Mucosa of rectum (tissue), 2 donors: ENCODE data around the gene EPB41L4A.

ENCODE experiments used
- H3K27ac ChIP-seq, 2 donors: one replicate each; pipeline ENCODE4 v1.7.0; 2013; ENCODE audit warnings: inconsistent platforms in 2 of 2, low read depth in 2 of 2, low read length in 2 of 2
- H3K27me3 ChIP-seq, 2 donors: one replicate each; pipeline ENCODE4 v1.7.0; 2013; ENCODE audit warnings: low read length in 2 of 2; ENCODE audit not compliant: control insufficient read depth in 2 of 2, insufficient read depth in 2 of 2
- H3K36me3 ChIP-seq, 2 donors: one replicate each; pipeline ENCODE4 v1.7.0; 2013; ENCODE audit warnings: low read length in 2 of 2; ENCODE audit not compliant: control insufficient read depth in 2 of 2, insufficient read depth in 2 of 2
- H3K4me1 ChIP-seq, 2 donors: one replicate each; pipeline ENCODE4 v1.7.0; 2013; ENCODE audit warnings: low read length in 2 of 2, mild to moderate bottlenecking in 1 of 2; ENCODE audit not compliant: control insufficient read depth in 2 of 2, insufficient read depth in 2 of 2
- H3K4me3 ChIP-seq, 2 donors: one replicate each; pipeline ENCODE4 v1.7.0; 2013; ENCODE audit warnings: low read length in 2 of 2
- H3K9ac ChIP-seq, 2 donors: one replicate each; pipeline ENCODE4 v1.7.0; 2013; ENCODE audit warnings: low read length in 2 of 2, low read depth in 1 of 2, mild to moderate bottlenecking in 1 of 2
- H3K9me3 ChIP-seq, 2 donors: one replicate each; pipeline ENCODE4 v1.7.0; 2013; ENCODE audit warnings: low read length in 2 of 2; ENCODE audit not compliant: control insufficient read depth in 2 of 2
- donor health status: healthy.
- donor health status: Normal muscosa, but diverticular disease.

EPB41L4A gene

DNA sequence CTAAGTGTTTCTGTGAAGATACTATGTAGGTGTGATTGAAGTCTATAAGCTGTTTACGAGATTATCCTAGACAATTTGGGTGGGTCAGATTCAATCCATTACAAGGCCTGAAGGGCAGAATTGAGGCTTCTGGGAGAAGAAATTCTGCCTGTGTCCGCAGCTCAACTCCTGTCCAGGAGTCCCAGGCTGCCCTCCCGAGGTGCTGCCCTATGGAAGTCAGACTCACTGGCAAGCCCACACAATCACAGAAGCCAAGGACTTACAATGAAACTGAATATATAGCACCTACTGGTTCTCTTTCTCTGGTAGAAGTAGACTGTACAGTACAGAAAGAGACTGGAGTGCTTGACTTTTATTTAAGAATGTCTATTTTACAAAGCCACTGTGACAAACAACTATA, 74.5 kb downstream of the EPB41L4A start:
- H3K27ac ChIP-seq, result no peak overlapping the region
- no peaks in the 10 kb centered on the region for H3K36me3 ChIP-seq
- H3K9ac ChIP-seq, result no peak overlapping the region
- H3K4me1 ChIP-seq, result no peaks in the 10 kb centered on the region
- H3K9me3 ChIP-seq, result no peaks in the 10 kb centered on the region
- no peaks in the 10 kb centered on the region for H3K27me3 ChIP-seq
- no peak overlapping the region for H3K4me3 ChIP-seq

DNA sequence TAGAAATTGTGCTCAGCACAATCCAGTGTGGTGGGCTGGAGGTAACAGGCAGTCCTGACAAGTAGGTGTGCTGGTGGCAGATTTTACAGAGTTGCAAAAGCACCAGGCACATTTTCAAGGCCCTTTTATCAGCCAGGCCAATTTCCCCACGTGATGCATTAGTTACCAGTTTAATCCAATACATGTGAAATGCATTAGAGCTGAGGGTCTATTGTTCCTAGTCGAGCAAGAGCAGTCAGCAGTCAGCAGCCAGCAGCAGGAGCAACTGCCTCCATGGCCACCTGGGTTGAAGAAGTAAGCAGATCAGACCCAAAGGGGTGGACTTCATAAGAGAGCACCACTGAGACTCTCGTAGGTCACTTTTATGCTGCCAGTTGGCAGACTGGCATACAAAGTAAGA, 76.7 kb downstream of the EPB41L4A start:
- Histone ChIP-seq H3K9me3 (no peaks in the 10 kb centered on the region), H3K4me1 (no peaks in the 10 kb centered on the region), H3K27me3 (no peaks in the 10 kb centered on the region), H3K9ac (no peak overlapping the region), H3K27ac (no peak overlapping the region), H3K36me3 (no peaks in the 10 kb centered on the region), H3K4me3 (no peak overlapping the region)

DNA sequence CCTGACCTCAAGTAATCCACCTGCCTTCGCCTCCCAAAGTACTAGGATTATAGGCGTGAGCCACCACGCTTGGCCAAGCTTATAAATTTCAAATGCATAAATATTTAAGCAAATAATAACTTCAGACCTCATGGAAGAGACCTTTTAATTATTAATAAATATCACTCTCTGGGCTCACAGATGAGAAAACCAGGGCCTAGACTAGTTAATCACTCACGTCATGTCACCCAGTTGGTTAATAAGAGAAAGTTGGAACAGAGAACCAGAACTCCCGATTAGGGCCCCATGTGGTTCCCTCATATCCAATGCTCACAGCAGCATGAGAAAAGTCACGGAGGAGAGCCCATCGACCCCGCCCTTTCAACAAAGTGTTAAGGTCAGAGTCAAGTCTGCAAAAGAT, 79.3 kb downstream of the EPB41L4A start:
- no peak overlapping the region for H3K9ac ChIP-seq
- no peaks in the 10 kb centered on the region for H3K9me3 ChIP-seq
- no peak overlapping the region for H3K4me3 ChIP-seq
- H3K4me1 ChIP-seq, result no peaks in the 10 kb centered on the region
- H3K36me3 ChIP-seq, result no peaks in the 10 kb centered on the region
- H3K27ac ChIP-seq, result no peak overlapping the region
- H3K27me3 ChIP-seq, result no peaks in the 10 kb centered on the region

DNA sequence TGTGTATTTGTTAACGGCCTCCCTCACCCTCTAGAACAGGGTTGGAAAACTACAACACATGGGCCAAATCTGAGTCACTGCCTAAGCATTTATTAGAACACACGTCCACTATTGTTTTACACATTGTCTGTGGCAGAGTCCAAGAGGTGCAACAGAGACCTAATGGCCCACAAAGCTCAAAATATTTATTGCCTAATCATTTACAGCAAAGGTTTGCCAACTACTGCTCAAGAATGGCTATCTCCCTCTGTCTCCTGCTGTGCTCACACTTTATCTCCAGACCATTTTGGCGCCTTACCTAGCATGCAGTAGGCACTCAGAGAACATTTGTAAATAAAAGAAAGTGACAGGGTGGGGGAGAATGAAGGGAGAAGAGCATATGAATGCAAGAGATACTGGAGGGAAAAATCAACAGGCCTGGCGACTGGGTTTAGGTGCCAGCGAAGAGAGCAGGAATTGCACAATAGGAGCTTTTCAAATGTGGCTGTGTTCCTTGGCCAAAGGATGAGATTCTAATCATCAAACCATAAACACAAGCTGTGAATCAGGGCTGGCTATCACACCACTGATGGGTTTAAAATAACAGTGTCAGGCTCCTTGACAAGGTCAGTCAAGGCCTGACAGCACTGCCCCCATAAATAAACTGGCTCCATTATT, 80.3 kb downstream of the EPB41L4A start:
- H3K27me3 ChIP-seq, result no peaks in the 10 kb centered on the region
- H3K9me3 ChIP-seq, result no peaks in the 10 kb centered on the region
- no peak overlapping the region for H3K4me3 ChIP-seq
- no peak overlapping the region for H3K27ac ChIP-seq
- H3K9ac ChIP-seq, result no peak overlapping the region
- no peaks in the 10 kb centered on the region for H3K36me3 ChIP-seq
- H3K4me1 ChIP-seq, result no peaks in the 10 kb centered on the region

DNA sequence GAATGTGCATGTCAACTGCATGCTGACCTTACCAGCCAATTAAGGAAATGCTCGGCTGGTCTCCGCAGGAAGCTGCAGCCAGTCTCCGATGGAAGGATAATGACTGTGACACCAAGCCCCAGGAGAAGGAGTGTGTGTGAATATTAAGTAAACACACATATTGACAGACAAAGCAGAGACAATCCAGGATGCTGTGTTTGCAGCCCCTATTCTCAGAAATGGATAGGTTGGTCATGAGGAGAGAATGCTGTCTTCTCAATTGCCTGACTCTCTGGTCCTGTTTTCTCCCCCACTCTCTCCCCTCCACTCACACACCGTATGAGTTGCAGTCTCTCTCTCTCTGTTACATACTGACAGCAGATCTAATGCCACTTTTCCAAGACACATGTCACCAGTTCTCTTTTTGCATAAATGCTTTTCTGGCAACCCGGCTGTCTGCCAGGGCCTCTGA, 85.7 kb downstream of the EPB41L4A start:
- Histone ChIP-seq H3K36me3 (no peaks in the 10 kb centered on the region), H3K4me1 (no peaks in the 10 kb centered on the region), H3K4me3 (no peak overlapping the region), H3K27ac (no peak overlapping the region), H3K9me3 (no peaks in the 10 kb centered on the region), H3K9ac (no peak overlapping the region), H3K27me3 (no peaks in the 10 kb centered on the region)

DNA sequence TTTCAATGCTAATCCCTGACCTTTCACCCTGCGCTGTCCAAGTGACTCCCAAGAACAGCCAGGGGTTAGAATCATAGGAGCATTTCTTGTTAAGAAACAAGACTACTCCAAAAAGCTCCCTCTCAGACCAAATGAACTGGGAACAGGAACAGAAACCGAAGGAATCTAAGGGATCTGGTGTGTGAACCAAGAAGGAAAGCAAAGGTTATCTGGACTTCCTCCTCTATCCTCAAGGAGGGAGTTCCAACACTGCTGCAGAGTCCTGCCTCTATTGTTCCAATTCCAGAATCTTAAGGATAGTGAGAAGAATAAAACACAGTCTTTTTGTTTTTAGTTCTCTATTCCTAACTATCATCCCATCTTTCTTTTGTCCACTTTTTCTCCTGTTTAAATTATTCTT, 87.2 kb downstream of the EPB41L4A start:
- no peaks in the 10 kb centered on the region for H3K4me1 ChIP-seq

DNA sequence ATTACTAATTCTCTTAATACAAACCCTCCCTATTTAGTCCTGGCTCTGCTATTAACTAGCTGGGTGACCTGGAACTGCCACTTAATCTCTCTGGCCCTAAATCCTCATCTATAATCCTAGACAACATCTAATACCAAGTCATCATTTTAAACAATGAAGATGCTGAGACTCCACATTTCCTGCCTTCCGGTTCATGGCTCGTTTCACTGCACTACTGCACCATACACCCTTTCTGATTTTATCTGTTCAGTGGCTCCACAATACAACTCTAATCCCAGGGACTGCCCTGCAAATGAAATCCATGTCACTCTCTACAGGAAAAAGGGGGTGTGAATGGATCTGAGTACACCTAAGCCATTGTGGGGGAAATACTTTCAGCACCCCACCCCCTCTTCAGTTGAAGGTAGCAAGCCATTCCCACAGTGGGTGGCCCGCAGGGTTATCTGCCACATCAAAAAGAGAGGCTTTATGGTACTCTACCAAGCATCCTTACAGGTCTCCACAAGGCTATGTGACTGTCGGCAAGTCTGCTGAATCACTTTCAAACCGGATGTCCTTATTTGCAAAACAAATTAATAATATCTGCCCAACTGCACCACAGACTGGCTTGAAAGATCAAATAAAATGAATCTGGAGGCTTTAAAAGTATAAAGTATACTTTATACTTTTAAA, 89.5 kb downstream of the EPB41L4A start:
- H3K27ac ChIP-seq, result no peak overlapping the region
- no peaks in the 10 kb centered on the region for H3K27me3 ChIP-seq
- no peaks in the 10 kb centered on the region for H3K36me3 ChIP-seq
- no peak overlapping the region for H3K9ac ChIP-seq
- no peaks in the 10 kb centered on the region for H3K4me1 ChIP-seq
- H3K9me3 ChIP-seq, result no peaks in the 10 kb centered on the region
- H3K4me3 ChIP-seq, result no peak overlapping the region

More for the DNA sequence above, 87.2 kb downstream of the EPB41L4A start:
- Histone ChIP-seq H3K36me3 (no peaks in the 10 kb centered on the region), H3K27me3 (no peaks in the 10 kb centered on the region), H3K4me3 (no peak overlapping the region), H3K9ac (no peak overlapping the region), H3K27ac (no peak overlapping the region), H3K9me3 (no peaks in the 10 kb centered on the region)

DNA sequence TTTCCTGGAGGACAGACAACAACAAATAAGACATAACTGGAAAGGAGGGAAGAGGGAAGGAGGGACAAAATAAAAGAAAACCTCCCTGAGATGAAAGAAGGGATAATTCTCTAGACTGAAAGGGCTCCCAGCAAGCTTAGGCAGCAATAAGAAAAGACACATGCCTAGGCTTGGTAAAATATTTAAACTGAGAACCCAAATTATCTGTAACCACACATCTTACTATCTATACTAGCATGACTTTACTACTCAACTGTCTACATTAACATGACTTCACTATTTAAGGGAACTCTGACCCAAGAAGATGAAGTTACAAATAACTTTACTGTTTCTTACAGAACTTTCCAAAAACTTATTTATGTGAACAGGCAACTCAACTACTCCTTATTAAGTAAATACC, 95.9 kb downstream of the EPB41L4A start:
- Histone ChIP-seq H3K9ac (no peak overlapping the region), H3K36me3 (no peaks in the 10 kb centered on the region), H3K27me3 (no peaks in the 10 kb centered on the region), H3K4me3 (no peak overlapping the region), H3K27ac (no peak overlapping the region), H3K4me1 (no peaks in the 10 kb centered on the region), H3K9me3 (no peaks in the 10 kb centered on the region)

DNA sequence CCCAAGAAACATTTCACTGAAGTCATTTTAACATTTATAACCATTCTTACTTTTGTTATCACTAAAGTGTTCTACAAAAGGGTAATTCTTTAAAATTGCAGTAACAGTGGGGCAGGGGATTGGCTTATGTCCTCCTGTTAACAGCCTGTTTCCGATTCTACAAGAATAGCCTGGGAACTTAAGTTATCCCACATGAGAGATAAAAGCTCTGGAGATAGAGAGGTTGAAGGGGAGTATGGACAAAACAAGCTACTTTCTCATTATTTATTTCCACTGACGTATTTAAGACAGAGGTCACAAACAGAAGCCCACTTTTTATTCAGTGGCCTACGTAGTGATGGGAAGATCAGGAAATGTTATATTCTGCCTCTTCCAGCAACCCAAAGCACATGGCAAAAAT, 98.7 kb downstream of the EPB41L4A start:
- Histone ChIP-seq H3K9ac (no peak overlapping the region), H3K36me3 (no peaks in the 10 kb centered on the region), H3K27me3 (no peaks in the 10 kb centered on the region), H3K4me3 (no peak overlapping the region), H3K9me3 (no peaks in the 10 kb centered on the region), H3K27ac (no peak overlapping the region), H3K4me1 (no peaks in the 10 kb centered on the region)

DNA sequence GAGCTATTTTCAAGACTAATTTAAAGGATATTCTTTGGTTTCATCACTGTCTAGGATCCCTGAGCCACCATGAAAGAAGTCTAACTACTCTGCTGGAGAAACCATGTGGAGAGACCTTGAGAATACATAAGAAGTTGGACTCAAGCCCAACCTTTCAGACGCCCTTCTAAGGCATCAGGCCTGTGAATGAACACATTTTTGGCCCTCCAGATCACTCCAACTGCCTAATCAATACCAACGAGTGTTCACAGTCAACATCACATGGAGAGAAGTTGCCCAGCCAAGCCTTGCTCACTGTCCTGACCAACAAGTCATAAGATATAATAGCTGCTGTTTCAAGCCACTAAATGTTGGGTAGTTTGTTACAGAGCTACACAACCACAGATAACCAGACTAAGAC, 100.7 kb downstream of the EPB41L4A start:
- Histone ChIP-seq H3K27me3 (no peaks in the 10 kb centered on the region), H3K4me1 (no peaks in the 10 kb centered on the region), H3K9ac (no peak overlapping the region), H3K9me3 (no peaks in the 10 kb centered on the region), H3K4me3 (no peak overlapping the region), H3K27ac (no peak overlapping the region), H3K36me3 (no peaks in the 10 kb centered on the region)
